DMS79 (cell line): ENCODE results near the gene KCNH4.
"Not testable (repeated sequence)": the region's sequence is repeated elsewhere in the genome, so short reads cannot be mapped to it uniquely, and the experiment has no call there.

Experiments used
- DNase-seq: peaks from one replicate; lab custom pipeline; 2025; lab: John Stamatoyannopoulos, UW

Gene KCNH4

GRCh38 chr17:42178817-42179216 lies 2.1 kb downstream of the KCNH4 start:
- no peak for DNase-seq

DNA sequence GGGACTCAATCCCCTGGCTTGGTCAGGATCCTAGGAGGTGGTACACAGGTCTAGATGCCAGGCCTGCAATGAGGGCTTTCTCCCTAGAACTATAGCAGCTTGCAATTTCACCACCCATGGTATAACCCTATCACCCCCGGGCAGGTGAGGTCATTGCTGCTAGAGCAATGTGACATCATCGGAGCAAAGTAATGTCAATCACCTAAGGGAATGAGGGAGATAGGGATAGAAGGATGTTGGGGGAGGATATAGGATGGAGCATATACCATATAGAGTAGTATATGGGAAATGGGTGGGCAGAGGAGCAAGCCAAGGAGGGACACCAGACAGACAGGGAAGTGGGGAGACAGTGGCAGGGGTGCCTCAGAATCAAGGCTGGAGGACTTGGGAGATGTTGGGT lies 3.3 kb downstream of the KCNH4 start:
- no peak for DNase-seq

GRCh38 chr17:42174126-42174783 lies 6.7 kb downstream of the KCNH4 start:
- DNase-seq, result no peak

DNA sequence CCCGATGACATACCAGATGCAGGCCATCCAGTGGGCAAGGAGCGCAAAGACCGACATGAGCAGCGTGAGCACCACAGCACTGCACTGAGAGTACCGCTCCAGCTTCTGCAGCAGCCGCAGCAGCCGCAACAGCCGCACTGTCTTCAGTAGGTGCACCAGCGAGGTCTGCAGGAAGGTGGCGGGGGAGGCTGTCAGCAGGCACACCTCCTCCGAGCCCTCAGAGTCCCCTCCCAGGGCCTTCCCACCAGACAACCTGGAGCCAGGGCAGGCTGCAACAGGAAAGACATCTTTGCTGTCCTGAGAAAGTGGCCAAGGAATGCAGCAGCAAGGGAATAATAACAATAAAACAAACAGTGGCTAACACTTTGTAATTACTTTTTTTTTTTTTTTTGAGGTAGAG lies 9.1 kb downstream of the KCNH4 start:
- no peak for DNase-seq

DNA sequence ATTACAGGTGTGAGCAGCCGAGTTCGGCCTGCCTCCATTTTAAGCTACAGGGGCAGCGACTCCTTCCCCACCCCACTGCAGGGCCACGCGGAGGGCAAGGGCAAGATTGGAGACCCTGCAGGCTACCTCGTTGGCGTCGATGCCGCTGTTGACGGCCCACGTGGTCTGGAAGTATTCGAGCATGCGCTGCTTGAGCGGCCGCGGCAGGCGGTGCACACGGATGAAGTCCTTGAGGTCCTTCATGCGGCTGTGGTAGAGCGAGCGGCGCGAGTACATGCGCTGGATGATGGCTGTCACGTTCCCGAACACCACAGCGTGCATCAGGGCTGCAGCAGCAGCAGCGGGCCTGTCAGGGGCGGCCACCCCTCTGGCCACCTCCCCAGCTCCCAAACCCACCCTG lies 11.6 kb downstream of the KCNH4 start:
- no peak for DNase-seq

GRCh38 chr17:42167807-42168206 lies 13.1 kb downstream of the KCNH4 start:
- no peak for DNase-seq

- DNase-seq, result no peak
Measured at GRCh38 chr17:42166196-42166763, 14.7 kb downstream of the KCNH4 start.

- DNase-seq, result no peak
Measured at GRCh38 chr17:42165751-42166150, 15.2 kb downstream of the KCNH4 start.

DNA sequence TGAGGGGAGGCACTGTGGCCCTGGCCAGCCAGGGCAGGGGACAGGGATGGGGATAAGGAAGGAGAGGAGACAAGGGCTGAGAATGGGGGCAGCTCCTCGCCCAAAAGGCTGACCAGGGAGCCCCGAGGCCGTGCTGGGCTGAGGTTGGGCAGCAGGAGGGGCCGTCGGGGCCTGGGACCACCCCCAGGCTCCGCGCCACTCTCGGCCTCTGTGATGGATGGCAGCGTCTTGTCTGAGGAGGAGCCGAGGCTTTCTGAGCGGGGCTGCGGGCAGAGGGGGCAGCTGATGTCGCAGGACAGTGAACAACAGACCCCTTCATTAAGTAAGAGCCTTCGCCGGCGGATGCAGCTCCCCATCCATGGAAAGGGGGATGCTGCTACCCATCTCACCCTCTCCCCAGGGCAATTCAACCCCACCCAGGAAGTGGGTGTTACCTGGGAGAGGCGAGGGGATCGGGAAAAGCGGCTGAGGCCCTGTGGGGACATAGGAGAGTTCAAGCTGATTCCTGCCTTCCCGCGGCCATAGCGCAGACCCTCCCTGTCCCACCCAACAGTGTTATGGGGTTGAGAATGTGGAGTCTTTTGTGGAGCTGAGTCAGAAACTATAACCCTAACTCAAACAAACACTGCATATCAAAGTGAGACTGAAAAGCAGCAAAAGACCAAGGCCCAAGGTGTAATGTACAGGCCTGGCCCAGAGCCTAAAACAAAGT lies 17.1 kb downstream of the KCNH4 start:
- no peak for DNase-seq

DNA sequence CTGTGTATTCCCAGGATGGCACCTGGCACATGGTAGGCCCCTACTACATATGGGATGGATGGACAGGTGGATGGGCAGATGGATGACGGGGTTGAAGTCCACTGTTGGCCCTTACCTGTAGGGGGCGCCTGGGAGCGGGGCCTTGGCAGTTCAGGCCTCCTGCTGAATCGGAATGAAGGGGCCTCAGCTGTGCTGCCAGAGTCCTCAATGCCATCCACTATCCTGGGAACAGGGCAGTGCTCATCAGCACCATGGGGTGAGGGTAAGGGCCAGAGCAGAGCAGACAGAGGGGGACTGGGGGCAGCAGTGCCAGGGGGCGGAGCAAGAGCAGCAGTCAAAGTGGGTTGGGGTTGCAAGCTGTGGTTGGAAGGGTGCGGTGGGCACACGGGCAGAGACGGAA lies 17.8 kb downstream of the KCNH4 start:
- DNase-seq, result no peak

GRCh38 chr17:42160531-42160910 lies 20.4 kb downstream of the KCNH4 start:
- DNase-seq, result no peak

DNA sequence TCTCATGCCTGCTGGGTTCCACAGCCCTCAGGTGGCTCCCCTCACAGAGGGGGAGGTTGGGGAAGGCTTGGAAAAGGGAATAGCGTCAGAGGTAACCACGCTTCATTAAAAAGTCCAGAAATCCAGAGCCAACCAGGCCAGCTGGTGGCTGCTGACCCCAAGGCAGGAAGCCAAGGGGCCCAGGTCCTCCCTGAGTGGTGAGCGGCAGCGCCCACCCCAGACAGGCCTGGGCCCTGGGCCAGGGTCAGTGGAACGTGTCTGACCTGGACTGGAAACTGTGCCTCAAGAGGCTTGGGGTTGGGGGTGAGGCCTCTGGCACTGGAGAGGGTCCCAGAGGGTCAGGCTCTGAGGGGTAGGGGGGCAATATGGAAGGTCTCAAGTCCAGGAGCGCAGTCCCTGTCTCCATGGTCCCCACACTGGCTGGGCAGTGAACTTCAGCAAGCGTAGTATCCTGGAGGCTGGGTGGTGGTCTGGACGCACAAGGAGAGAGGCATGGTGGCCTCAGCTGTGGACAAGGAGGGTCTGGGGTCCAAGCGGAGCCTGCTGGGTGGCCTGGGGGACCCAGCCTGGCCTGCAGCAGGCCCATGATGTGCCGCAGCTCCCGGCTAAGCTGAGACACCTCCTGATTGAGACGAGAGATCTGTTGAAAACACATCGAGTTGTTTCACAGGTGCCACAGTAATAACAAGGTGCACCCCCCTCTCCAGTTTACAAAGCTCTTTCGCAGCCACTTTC lies 21.0 kb downstream of the KCNH4 start:
- no peak for DNase-seq

DNA sequence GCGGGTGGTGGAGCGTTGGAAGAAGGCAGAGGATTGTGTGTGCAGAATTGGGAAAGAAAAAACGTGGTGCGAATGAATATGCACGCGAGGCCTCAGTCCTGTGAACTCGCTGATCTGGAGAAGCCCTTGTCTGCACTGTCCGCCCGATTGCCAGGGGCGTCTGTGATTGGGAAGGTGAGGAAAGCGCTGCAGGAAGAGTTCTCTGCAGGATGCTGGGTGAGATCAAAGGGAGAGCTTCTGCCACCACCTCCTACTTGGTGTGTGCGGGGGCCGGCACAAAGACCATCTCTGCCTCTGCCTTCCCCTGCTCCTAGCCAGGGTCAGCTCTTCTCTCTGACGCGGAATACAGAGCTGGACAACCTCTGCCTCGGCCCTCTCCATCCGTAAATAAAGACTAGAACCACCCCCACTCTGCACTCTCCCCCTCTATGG lies 25.3 kb downstream of the KCNH4 start:
- no peak for DNase-seq

- no peak for DNase-seq
Measured at GRCh38 chr17:42153919-42154742, 26.8 kb downstream of the KCNH4 start.

DNA sequence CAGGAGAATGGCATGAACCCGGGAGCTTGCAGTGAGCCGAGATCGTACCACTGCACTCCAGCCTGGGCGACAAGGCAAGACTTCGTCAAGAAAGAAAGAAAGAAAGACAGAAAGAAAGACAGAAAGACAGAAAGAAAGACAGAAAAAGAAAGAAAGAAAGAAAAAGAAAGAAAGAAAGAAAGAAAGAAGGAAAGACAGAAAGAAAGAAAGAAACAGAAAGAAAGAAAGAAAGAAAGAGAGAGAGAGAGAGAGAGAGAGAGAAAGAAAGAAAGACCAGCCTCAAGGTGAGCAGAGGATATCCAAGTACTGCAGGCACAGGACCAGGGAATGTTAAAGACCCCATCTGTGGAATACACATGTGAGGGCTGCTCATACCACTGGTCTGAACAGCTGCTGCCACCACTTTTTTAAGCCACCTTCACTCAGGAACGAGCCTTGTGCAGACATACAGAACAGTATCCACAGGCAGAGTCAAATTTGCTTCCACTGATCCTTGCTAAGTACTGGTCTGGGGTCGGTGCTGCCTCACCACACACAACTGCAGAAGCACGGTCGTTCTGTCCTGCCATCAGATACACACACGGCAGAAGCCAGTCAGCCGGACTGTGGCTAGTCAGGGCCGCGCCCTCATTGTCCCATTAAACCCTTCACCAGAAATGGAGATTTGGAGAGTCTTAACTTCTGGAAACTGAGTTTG lies 33.9 kb downstream of the KCNH4 start:
- DNase-seq, result no peak

DNA sequence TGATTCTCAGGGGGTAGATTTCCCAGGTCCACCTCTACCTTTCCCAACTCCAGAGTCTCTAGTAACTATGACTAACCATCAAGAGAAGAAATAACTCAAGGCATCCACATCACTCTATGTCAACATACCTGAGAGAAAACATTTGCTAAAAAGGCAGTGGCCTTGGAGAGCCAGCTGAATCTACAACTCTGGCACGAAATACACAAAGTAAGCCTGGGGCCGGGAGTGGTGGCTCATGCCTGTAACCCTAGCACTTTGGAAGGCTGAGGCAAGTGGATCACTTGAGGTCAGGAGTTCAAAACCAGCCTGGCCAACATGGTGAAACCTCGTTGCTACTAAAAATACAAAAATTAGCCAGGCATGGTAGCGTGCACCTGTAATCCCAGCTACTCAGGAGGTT lies 37.8 kb downstream of the KCNH4 start:
- DNase-seq, result not testable (repeated sequence)

- DNase-seq, result no peak
Measured at GRCh38 chr17:42142371-42142896, 38.5 kb downstream of the KCNH4 start.

GRCh38 chr17:42141382-42141781 lies 39.6 kb downstream of the KCNH4 start:
- DNase-seq, result no peak

DNA sequence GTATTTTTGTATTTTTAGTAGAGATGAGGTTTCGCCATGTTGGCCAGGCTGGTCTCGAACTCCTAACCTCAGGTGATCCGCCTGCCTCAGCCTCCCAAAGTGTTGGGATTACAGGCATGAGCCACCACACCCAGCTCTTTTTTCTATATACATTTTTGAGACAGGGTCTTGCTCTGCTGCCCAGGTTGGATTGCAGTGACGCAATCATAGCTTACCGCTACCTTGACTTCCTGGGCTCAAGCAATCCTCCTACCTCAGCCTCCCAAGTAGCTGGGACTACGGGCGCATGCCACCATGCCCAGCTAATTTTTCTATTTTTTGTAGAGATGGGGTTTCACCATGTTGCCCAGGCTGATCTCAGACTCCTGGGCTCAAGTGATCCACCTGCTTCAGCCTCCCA lies 40.3 kb downstream of the KCNH4 start:
- not testable (repeated sequence) for DNase-seq

GRCh38 chr17:42138749-42139492 lies 42.0 kb downstream of the KCNH4 start:
- DNase-seq, result no peak
